ENCODE results near the gene NUDT3.

NUDT3 gene

DNA sequence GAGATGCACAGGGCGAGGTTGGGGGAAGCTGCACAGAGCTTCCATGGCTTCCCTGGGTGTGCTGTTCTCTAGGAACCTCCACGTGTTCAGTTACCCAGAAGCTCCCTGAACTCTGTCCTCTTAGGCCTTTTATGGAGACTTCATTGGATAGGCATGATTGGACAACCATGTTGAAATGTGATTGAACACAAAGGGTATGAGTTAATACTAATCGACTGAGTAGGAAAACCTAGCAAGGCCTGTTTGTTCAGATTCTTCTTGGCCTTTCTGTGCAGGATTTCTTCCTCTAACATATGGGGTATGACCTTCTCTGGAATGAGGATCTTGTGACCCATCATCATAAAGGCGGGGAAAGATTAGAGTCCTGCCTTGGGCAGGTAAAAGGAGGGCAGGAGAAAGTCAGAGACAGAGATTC, 73.0 kb downstream of the NUDT3 start:
- no peak for DNase-seq (ENCODE audit: low read depth)

GRCh38 chr6:34318499-34319470, 73.7 kb downstream of the NUDT3 start:
- DNase-seq (ENCODE audit: low read depth) = no peak

- no peak for DNase-seq (ENCODE audit: low read depth)
Measured at GRCh38 chr6:34317882-34318498, 74.5 kb downstream of the NUDT3 start.

- no peak for DNase-seq (ENCODE audit: low read depth)
Measured at GRCh38 chr6:34317172-34317477, 75.3 kb downstream of the NUDT3 start.

DNA sequence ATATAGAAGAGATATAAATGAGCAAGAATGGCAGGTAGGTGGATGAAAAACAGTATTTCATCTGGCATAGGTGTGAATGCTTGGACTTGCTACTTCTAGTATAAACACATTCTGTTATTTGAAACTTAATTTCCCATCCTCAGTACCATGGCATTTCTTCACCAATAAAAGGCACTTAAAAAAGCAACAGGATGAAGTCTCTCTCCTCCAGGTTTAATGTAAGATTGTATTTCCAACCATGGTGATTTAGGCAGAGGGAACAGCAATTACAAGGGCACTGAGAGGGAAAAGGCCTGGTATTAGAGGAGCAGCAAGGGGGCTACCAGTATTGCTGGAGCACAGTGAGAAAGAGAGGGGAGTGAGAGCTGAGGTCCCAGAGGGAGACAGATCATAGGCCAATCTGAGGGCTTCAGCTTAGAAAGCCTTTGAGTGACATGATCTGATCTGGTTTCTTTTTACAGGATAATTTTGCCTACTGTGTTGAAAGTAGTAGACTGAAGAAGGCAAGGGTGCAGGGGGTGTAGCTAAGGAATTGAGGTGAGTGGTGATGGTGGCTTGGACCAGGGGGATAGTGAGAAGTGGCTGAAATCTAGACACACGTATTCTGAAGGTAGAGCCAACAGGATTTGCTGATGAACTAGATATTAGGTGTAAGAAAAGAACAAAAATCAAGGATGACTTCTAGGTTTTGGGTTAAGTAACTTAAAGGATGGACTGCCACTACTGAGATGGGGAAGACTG, 75.9 kb downstream of the NUDT3 start:
- DNase-seq (ENCODE audit: low read depth) = no peak

DNA sequence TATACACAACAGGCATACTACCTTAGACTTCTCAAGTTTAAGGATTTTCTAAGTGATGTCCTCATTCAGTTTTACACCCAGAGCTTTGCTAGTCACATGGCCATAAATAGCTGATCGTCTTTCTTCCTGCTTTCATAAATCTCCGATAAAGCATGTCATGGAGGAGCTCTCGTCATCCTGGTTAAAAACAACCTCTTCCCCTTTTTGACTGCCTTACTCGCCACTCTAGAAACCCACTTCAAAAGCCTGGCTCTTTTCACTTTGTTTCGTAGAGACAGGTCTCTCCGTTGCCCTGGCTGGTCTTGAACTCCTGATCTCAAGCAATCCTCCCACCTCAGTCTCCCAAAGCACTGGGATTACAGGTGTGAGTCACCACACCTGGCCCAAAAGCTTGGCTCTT, 76.7 kb downstream of the NUDT3 start:
- no peak for DNase-seq (ENCODE audit: low read depth)

- no peak for DNase-seq (ENCODE audit: low read depth)
Measured at GRCh38 chr6:34315256-34315655, 77.2 kb downstream of the NUDT3 start.

GRCh38 chr6:34312259-34312658, 80.2 kb downstream of the NUDT3 start:
- DNase-seq (ENCODE audit: low read depth) = no peak

DNA sequence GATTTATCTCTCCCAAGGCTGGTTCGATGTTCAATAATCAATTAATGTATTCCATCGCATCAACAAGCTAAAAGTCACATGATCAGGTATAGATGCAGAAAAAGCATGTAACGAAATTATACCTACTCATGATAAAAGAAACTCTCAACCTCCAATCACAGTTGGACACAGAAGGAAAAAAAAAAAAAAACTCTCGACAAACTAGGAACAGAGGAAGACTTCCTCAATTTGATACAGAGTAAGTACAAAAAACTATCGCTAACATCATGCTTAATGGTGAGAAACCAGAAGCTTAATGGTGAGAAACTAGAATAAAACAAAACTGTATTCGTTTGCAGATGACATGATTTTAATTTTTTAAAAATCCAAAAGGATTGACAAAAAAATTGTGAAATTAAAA, 81.7 kb downstream of the NUDT3 start:
- no peak for DNase-seq (ENCODE audit: low read depth)

DNA sequence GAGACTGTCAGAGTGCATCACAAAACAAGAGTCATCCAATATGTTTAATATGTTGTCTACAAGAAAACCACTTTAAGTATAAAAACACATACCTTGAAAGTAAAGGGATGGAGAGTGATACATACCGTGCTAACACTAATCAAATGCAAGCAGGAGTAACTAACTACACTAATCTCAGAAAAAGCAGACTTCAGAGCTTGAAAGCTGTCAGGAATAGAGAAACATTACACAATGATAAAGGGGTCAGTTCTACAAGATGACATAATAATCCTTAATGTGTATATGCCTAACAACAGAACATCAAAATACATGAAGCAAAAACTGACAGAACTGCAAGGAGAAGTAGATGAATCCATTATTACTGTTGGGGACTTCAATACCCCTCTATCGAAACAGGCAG, 84.0 kb downstream of the NUDT3 start:
- no peak for DNase-seq (ENCODE audit: low read depth)

DNA sequence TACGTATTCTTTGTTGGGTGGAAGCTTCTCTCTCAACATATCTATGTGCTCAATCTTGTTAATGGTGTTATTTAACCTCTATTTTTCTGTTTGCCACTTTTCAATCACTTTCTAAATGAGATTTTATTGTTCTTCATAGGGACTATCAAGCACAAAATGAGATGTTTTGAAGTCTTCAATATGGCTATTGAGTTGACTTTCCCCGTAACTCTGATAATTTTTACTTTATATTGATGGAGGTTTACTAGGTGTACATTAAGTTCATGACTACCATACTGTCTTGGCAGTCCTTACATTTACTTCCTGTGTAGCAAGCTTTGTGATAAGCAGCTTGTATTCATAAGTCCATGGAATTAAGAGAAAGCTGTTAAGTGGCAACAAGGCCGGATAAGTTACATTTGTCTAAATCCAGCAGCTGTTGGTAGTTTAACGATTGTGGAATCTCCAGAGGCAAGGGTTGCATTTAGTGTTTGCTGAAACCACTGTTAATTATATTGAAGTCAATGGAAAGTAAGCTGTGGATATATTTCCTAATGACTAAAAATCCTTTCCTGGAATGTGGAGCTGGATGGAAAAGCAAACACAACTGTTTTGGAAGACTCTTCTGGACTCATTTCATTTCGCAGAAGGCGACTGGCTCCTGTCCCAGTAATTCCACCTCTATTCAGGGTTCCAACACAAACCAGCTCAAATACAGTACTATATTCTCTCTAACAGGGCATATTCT, 86.3 kb downstream of the NUDT3 start:
- no peak for DNase-seq (ENCODE audit: low read depth)

GRCh38 chr6:34305497-34305896, 87.0 kb downstream of the NUDT3 start:
- DNase-seq (ENCODE audit: low read depth) = no peak

DNA sequence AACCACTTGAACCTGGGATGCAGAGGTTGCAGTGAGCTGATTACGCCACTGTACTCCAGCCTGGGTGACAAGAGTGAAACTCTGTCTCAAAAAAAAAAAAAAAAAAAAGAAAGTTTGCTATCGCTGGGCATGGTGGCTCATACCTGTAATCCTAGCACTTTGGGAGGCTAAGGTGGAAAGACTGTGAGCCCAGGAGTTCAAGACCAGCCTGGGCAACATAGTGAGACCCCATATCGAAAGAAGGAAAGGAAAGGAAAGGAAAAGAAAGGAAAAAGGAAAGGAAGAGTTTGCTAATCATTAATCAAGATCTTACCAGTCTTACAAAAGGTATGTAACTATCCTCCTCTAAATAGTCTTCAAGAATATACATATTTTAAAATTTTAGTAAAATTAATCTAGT, 88.3 kb downstream of the NUDT3 start:
- no peak for DNase-seq (ENCODE audit: low read depth)

GRCh38 chr6:34302929-34303328, 89.5 kb downstream of the NUDT3 start:
- DNase-seq (ENCODE audit: low read depth) = no peak

GRCh38 chr6:34301408-34301807, 91.1 kb downstream of the NUDT3 start:
- DNase-seq (ENCODE audit: low read depth) = no peak

DNA sequence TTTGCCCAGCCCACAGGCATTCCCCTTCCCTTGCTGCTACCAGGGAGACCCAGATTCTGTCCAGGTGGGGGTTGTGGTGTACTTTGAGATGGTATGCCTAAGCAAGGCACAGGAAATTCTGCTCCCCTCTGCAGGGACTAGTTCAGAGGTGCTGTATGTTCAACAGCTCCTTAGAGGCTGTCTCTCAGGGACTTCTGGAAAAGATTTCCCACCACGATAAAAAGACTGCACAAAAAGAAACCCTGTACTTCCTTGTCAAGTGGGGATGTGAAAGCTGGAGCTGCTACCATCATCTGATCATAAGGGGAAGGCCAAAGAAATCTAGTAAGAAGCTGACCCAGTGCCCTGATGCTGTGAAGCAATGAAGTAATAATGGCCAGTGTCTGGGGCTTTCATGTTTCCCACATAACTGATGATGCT, 92.1 kb downstream of the NUDT3 start:
- no peak for DNase-seq (ENCODE audit: low read depth)

DNA sequence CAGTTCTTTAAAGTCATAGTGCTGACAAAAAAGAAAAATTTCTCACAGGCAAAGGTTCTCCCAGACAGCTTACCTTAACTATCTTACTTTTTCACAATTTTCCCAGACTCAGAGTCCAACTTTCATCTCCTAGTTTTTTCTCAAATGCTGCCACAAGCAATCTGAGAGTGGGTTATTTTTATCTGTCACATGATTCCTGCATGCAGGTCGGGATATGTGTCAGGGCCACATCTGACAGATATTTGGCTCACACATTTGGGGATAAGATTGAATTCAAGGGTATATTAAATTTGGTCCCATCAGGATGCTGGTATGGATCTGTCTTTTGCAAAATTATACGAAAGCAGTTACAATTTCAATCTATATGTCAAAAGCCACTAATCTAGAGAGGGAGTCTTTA, 93.5 kb downstream of the NUDT3 start:
- no peak for DNase-seq (ENCODE audit: low read depth)

GRCh38 chr6:34295721-34296120, 96.7 kb downstream of the NUDT3 start:
- DNase-seq (ENCODE audit: low read depth) = no peak

- no peak for DNase-seq (ENCODE audit: low read depth)
Measured at GRCh38 chr6:34292954-34293353, 99.5 kb downstream of the NUDT3 start.

GRCh38 chr6:34289137-34289536, 103.3 kb downstream of the NUDT3 start:
- no peak for DNase-seq (ENCODE audit: low read depth)

GRCh38 chr6:34288581-34288980, 103.9 kb downstream of the NUDT3 start:
- no peak for DNase-seq (ENCODE audit: low read depth)

DNA sequence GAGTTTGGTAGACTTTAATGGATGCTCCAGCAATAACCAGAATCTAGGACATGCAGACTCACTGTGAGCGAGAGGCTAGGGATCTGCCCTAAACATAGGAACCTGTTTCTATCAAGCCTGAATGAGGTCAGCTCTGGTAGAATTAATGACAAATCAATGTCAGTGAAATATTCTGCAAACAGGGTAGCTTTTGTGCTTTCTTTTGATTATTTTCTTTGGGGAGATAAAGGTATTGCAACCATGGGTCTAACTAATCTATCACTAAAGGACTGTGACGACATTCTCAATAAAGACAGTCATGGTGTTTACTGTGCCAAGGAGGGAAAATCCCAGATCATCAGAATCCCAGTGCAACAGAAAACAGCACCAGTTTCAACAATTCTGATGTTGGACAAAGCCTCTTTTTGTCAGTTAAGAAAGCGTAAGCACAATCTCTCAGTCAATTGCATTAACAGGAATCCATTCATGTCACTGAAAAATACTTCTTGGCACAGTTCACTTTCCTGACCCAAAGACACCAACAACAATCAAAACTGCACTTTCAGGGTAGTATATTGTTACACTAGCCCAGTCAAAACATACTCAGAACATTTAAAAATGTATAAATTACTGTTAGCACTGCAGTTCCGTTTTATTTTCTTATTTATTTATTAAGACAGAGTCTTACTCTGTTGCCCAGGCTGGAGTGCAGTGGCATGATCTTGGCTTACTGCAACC, 106.9 kb downstream of the NUDT3 start:
- DNase-seq (ENCODE audit: low read depth) = no peak

All from stimulated activated CD8-positive, alpha-beta memory T cell treated with anti-CD3 and anti-CD28 coated beads, Interleukin-12 subunit alpha, Interleukin-12 subunit beta, amount 100 ng/mL, for 4 hours (primary cell).